Activated CD4-positive, alpha-beta T cell treated with anti-CD3 and anti-CD28 coated beads, Interleukin-2, amount 50 U/mL, for 24 hours (primary cell): ENCODE data around the gene SYNJ2.

Source experiments
- DNase-seq, 2 donors: peaks; one replicate each; pipeline ENCODE4 v3.0.0-alpha.2; 2020; ENCODE audit warnings: low read depth in 1 of 2, low spot score in 1 of 2

SYNJ2 gene

GRCh38 chr6:158011980-158012566 lies 30.4 kb downstream of the SYNJ2 start:
- DNase-seq, result no peak

DNA sequence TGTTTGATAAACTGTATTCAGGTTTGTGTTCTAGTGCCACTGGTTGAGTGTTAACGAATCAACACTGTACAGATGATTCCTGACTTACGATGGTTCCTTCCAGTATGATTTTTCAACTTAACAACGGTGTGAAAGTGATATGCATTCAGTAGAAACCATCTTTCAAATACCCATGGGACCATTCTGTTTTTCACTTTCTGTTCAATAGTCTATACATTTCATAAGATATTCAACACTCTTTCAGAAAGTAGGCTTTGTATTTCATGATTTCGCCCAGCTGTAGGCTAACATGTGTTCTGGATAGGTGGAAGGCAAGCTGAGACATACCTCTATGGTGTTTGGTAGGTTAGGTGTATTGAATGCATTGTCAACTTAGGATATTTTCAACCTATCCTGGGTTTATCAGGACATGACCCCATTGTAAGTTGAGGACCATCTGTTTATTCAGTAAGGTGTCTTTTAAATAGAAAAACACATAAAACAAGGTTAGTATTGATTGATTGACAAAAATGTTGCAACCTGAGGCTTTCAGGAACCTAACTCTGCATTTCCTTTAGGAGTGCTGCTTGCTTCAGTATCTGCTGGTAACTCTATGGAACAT lies 32.3 kb downstream of the SYNJ2 start:
- DNase-seq, result no peak

GRCh38 chr6:158014505-158015187 lies 33.0 kb downstream of the SYNJ2 start:
- DNase-seq, result no peak

DNA sequence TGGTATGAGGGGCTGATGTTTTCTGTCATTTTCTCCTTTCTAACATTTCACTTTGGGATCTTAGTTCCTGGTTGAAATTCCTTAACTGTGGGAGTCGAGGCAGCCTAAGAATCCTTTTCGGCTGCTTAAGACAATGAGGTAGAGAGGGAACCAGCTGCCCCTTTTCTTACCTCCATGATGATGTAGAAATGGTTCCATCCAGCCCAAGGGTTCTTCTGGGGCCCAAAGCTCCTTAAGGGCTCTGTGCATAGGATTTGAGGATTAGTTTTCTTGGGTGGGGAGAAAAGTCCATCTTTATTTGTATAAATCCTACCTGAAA lies 33.5 kb downstream of the SYNJ2 start:
- DNase-seq, result no peak

DNA sequence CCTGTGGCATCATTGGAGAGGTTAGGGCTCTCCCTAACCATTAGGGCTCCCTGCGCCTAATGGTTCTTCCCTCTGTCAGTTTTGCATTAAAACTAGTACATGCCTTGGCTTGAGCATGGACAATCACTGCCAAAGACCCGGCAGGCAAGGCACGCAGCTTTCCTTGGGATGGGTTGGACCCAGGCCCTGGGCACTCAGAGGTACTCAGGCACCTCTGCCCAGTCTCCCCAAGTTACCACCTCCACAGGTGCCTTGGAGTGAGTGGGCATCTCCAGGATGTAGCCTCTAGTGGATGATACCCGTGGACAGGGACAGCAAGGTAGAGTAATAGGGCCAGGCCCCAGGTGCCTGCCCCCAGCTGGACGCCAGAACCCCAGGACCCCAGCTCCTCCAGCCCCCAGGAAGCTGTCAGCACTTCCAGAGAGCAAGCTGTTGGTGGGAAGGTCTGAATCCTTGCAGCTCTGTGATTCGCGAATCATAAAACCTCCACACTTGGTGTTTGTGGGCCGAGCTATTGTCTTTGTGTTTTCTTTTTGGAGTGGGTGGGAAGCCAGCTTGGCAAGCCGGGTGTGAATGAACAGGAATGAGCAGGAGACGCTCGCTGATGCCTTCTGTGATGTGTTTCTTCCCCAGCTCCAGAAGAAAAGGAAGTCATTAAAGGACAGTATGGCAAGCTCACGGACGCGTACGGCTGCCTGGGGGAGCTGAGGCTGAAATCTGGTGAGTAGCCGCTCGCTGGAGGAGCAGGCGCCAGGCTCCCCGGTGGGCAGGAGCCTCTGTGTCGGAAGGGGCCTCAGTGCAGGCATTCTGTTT lies 35.1 kb downstream of the SYNJ2 start:
- no peak for DNase-seq

GRCh38 chr6:158017621-158018040 lies 36.0 kb downstream of the SYNJ2 start:
- no peak for DNase-seq

GRCh38 chr6:158018041-158018771 lies 36.5 kb downstream of the SYNJ2 start:
- DNase-seq, result no peak

- DNase-seq, result no peak
Observed at GRCh38 chr6:158018851-158019361, 37.2 kb downstream of the SYNJ2 start.

- no peak for DNase-seq
Observed at GRCh38 chr6:158019416-158019815, 37.8 kb downstream of the SYNJ2 start.

DNA sequence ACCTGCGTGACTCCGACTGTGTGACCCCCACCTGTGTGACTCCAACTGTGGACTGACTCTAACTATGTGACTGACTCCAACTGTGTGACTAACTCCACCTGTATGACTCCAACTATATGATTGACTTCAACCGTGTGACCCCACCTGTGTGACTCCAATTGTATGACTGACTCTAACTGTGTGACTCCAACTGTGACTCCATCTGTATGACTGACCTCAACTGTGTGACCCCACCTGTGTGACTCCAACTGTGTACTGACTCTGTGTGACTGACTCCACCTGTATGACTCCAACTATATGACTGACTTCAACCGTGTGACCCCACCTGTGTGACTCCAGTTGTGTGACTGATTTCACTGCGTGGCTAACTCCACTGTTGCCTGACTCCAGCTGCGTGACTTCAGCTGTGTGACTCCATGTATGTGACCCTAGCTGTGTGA lies 38.6 kb downstream of the SYNJ2 start:
- DNase-seq, result no peak

DNA sequence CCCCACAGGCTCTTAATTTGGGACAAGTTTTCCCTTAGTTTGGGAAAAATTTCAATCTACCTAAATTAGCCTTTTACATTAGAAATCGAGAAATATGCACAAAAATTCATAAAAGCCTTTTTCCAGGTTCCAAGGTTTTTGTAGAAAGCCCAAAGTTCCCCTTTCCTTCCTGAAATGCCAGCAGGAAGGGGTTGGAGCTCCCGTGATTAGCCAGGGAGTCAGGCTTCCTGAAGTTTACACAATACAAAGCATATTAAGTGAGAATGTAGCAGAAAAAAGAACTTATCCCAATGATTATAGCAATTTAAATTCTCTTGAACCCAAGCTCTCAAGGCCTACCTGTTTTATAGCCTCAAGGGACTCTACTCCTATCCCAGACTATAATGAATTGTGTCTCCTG lies 39.1 kb downstream of the SYNJ2 start:
- DNase-seq, result no peak

GRCh38 chr6:158021376-158021775 lies 39.7 kb downstream of the SYNJ2 start:
- no peak for DNase-seq

DNA sequence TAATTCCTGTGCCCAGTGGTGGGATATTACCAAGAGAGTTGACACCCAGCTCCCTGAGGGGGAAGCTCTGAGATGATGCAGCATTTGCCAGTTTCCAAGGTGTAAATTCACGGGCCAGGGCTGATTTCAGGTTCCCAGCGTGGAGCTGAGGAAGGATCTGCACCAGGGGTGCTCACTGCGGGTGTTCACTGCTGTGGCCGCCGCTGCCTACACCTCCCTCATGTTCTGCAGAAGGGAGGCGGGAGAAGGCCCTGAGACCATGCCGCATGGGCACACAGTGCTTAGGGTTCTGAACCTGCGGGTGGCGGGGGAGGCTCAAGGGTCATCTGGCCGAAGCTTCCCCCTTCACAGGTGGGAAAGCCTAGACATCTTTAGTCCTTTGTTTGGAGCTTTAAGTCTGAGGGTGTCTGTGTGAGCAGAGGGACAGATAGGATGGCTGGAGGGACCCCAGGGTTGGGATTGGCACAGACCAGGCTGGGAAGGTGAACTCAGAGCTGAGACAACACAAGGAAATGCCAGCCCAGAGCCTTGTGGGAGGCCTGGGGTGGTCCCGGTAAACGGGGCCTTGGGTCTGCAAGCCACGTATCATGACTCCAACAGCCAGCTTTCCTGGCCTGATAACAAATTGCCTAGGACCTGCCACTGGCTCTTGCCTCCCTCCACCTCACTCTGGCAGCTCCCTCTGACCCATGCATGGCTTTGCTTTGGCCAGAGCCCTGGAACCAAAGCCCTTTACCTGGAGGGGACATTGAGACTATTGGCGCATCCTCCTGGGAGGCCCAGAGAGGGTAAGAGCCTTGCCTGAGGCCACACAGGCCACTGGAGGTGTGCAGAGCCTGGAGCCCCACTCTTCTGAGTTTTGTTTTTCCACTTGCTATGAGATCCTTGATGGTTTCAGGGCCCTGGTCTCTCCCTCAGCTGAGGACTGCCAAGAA lies 40.4 kb downstream of the SYNJ2 start:
- DNase-seq, result no peak

- DNase-seq, result no peak
Observed at GRCh38 chr6:158022749-158023596, 41.3 kb downstream of the SYNJ2 start.

DNA sequence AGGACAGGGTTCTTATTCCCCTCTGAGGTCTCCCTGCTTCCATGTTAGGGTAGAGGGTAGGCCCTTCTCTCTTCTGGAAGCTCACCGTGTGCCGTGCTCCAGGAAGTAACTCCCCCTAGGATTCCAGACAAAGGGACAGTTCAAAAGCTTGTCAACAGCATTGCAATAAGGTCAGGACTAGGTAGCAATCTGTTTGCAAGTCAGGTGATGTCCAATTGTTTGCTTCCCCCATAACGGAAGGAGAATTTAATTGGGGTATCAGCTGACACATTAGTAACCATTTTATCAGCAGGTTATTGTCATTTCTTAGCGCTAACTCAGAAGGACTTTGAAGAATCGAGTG lies 41.9 kb downstream of the SYNJ2 start:
- DNase-seq, result no peak

- no peak for DNase-seq
Observed at GRCh38 chr6:158024566-158025297, 43.1 kb downstream of the SYNJ2 start.

GRCh38 chr6:158026054-158026900 lies 44.6 kb downstream of the SYNJ2 start:
- DNase-seq, result peak; percentile 72 to 82
